Stimulated activated naive CD8-positive, alpha-beta T cell treated with anti-CD3 and anti-CD28 coated beads, Interleukin-15, Interleukin-2, amounts not matched to agents 100 ng/mL and 50 ng/mL, for 24 hours (primary cell): ENCODE data around the gene CDK5R1.
"Not testable (repeated sequence)": the region's sequence is repeated elsewhere in the genome, so short reads cannot be mapped to it uniquely, and the experiment has no call there.

Experiments used
- H3K27ac Mint-ChIP-seq: one replicate; pipeline ENCODE4 v1.8.0; 2021; ENCODE audit warnings: mild to moderate bottlenecking, mixed read lengths
- H3K27me3 Mint-ChIP-seq: one replicate; pipeline ENCODE4 v1.8.0; 2021; ENCODE audit warnings: mixed read lengths
- H3K36me3 Mint-ChIP-seq: one replicate; pipeline ENCODE4 v1.8.0; 2021; ENCODE audit warnings: low read depth, mixed read lengths
- H3K4me1 Mint-ChIP-seq: one replicate; pipeline ENCODE4 v1.8.0; 2021; ENCODE audit warnings: low read depth, mixed read lengths
- H3K4me3 Mint-ChIP-seq: one replicate; pipeline ENCODE4 v1.8.0; 2021; ENCODE audit warnings: mild to moderate bottlenecking, mixed read lengths
- H3K9me3 Mint-ChIP-seq: one replicate; pipeline ENCODE4 v1.8.0; 2021; ENCODE audit warnings: mixed read lengths

The CDK5R1 gene

DNA sequence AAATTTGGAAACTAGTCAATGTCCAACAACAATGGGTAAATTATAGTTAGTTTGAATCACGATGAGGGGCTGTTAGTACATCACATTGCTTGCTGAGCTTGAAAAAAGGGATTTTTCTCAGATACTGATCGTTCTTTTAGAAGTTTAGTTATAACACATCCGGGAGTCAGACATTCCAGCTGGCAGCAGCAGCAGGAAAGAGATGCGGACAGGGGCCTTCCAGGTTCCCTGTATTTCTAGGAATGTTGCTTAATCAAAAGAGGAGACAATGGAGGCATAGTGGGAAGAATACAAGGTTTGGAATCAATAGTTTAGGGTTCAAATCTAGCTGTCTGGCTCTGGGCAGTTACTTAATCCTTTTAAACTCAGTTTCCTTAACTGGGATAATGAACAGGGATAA, 27.8 kb downstream of the CDK5R1 start:
- Mint-ChIP-seq H3K4me3 (no peak overlapping the region), H3K27me3 (no peaks in the 10 kb centered on the region), H3K27ac (peak overlapping the region; percentile 41), H3K4me1 (peaks cover 75% of the 10 kb centered on the region), H3K36me3 (no peaks in the 10 kb centered on the region), H3K9me3 (no peaks in the 10 kb centered on the region)

DNA sequence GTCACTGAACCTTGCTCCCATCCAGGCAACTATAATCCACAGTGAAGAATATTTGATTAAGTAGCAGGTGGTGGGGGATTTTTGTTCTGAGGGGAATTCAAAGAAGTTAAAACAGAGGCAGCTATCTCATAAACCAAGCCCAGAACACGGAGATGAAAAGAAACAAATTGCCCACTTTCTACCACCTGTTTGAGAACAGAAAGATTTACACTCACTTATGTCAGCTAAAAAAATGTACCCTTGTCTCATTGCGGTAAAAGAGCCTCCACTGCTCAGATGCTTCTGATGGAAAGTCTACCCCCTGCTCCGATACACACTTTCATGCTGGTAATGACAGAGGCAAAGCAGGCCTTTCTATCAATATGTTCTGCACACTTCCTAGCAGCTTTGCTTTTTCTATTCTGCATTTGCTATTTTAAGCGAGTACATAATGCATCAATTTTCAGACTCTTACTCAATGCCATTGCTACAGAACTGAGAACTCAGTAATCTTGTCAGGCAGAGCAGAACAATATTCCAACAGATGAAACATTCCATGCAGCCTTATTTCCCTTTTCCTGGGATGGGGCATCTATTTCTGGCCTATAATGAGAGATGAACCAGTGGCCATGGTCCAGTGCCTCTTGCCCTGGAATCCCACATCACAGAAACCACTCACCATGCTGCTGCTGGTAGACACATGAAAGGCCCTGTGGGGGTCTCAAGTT, 29.0 kb downstream of the CDK5R1 start:
- Mint-ChIP-seq H3K27ac (peak overlapping the region; percentile 78), H3K27me3 (no peaks in the 10 kb centered on the region), H3K36me3 (no peaks in the 10 kb centered on the region), H3K4me3 (peak overlapping the region; percentile 41), H3K4me1 (peaks cover 80% of the 10 kb centered on the region), H3K9me3 (no peaks in the 10 kb centered on the region)

DNA sequence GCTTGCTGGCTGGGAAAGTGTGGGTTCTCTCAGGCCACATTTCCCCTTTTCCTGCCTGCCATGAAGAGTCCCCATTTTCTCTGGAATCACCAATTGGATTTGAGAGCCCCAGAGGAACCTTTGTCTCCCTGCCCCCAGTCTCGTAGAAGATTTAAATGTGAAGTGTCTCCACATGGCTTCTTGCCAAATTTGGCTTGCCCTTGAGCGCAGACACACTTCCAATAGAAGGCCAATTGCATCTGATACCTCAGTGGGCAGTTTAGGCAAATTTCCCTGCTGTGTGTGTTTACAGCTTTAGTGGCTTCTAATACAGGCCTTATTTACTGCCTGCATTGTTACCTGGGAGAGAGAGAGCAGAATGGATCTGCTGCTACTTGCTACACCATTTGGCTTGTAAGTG, 29.7 kb downstream of the CDK5R1 start:
- Mint-ChIP-seq H3K27ac (peak overlapping the region; percentile 81), H3K9me3 (no peaks in the 10 kb centered on the region), H3K36me3 (no peaks in the 10 kb centered on the region), H3K4me1 (peaks cover 80% of the 10 kb centered on the region), H3K27me3 (no peaks in the 10 kb centered on the region), H3K4me3 (peak overlapping the region; percentile 53)

DNA sequence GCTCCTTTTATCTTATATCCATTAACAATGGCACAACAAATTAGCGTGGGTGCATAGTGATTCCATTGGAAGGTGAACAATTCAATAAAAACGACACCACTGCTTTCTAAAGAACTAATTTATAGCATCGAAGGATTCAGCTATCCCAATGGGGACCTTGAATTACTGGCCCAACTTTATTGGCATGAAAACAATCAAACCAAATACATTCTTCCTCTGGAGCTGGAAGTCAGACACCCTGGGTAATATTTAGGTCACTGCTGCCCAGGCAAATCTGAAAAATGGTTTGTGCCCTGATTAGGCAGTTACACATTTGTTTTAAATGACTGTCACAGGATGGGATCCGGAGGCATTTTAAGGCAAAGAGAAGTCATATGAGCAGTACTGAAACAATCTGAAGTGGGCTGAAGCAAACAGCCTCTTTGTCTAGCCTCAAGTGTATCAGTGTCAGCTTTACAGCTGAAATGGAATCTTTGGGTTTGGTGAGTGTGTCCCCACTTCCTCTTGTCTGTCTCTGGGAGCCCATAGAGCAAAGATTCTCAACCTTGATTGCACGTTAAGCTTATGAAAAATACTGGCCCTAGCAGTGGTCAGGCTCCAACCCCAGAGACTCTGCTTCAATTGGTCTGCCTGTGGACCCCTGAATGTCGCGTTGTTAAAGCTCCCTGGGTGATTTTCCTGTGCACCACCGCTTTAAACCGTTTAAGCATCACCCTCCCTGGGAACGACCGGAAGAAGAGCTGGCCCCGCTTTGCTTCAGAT, 30.3 kb downstream of the CDK5R1 start:
- H3K9me3 Mint-ChIP-seq: peaks cover under 1% of the 10 kb centered on the region
- H3K27me3 Mint-ChIP-seq: no peaks in the 10 kb centered on the region
- peak overlapping the region; percentile 53 for H3K4me3 Mint-ChIP-seq
- H3K4me1 Mint-ChIP-seq: peaks cover 79% of the 10 kb centered on the region
- peak overlapping the region; percentile 81 for H3K27ac Mint-ChIP-seq
- H3K36me3 Mint-ChIP-seq: no peaks in the 10 kb centered on the region

DNA sequence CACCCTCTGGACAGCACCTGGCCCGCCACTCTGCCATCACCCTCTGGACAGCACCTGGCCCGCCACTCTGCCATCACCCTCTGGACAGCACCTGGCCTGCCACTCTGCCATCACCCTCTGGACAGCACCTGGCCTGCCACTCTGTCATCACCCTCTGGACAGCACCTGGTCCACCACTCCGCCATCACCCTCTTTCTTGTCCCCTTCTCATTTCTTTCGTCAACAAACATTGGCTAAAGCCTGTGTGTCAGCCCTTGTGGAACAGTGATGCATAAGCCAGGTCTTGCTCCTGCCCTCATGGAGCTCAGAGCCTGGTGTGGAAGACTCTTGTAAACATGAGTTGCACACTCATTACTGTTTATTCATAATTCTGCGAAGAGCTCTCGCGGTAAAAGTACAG, 31.2 kb downstream of the CDK5R1 start:
- H3K4me1 Mint-ChIP-seq: peaks cover 86% of the 10 kb centered on the region
- no peaks in the 10 kb centered on the region for H3K36me3 Mint-ChIP-seq
- peak overlapping the region; percentile 19 for H3K4me3 Mint-ChIP-seq
- H3K27me3 Mint-ChIP-seq: no peaks in the 10 kb centered on the region
- peak overlapping the region; percentile 50 for H3K27ac Mint-ChIP-seq
- H3K9me3 Mint-ChIP-seq: peaks cover 4% of the 10 kb centered on the region

DNA sequence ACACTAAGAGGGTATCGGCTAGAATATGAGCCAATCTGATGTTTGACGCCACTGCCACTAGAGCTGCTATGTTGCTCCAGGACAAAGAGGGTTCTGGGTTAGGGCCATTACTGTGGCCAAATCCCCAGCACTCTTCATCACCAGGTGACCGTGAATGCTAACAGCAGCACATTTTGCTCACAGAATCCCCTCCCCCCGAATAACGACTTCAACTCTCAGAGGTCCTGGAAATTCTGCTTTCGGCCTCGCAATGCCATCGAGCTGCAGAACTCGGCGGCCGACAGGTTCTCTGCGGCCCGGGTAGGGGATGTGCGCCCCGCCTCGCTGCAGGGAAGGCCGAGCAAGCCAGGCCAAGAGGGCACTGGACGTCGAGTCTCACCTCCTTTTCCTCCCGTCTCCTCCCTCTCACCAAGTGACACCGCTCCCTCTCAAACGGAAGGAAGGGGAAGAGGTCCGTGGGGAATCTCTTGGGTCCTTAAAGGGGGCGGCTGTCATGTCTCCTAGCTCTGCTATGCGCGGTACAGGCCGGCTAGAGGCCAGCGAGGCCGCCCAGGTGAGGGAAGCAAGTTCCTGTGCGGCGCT, 31.9 kb downstream of the CDK5R1 start:
- H3K36me3 Mint-ChIP-seq: no peaks in the 10 kb centered on the region
- peak overlapping the region; percentile 85 for H3K4me3 Mint-ChIP-seq
- H3K4me1 Mint-ChIP-seq: peaks cover 89% of the 10 kb centered on the region
- H3K27ac Mint-ChIP-seq: peak overlapping the region; percentile 68
- H3K27me3 Mint-ChIP-seq: no peaks in the 10 kb centered on the region
- H3K9me3 Mint-ChIP-seq: peaks cover 4% of the 10 kb centered on the region

DNA sequence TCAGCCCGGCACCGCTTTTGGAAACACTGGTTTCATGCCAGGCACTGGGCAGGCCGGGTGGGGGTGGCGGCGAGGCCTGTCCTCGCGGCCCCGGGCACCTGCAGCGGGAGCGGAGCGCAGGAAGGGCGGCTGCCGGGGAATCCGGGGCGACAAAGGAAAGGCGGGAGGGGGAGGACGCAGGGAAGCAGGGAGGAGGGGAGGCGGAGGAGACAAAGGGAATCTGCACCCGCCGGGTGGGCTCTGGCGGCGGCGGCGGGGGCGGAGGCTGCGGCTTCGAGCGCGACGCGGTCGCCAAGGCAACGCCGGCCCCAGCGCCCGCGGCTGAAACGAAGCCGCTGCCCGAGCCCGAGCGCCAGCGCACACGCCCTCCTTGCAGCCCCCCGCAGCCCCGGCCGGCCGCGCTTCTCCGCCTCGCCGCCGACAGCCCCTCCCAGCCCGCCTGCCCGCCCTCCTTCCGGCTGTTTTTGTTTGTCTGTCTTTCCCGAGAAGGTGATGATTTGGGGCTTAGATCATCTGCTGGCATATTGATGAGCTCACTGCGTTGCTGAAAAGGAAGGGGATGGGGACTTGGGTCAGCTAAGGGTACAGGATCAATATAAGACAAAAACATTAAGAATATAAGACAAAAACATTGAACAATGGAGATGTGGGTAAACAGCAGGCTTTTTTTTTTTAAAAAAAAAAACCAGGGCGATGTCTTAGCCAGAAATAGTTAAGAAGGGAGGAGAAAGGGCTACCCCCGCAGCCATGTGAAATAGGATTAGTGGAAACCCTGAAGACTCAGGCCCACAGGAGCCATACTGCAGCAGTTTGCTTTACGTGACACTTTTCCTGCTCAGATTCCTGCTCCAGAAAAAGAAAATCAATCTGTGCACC, 32.7 kb downstream of the CDK5R1 start:
- H3K27ac Mint-ChIP-seq: peak overlapping the region; percentile 94
- peaks cover 4% of the 10 kb centered on the region for H3K9me3 Mint-ChIP-seq
- H3K36me3 Mint-ChIP-seq: no peaks in the 10 kb centered on the region
- peaks cover 94% of the 10 kb centered on the region for H3K4me1 Mint-ChIP-seq
- no peaks in the 10 kb centered on the region for H3K27me3 Mint-ChIP-seq
- peak overlapping the region; percentile 85 for H3K4me3 Mint-ChIP-seq

DNA sequence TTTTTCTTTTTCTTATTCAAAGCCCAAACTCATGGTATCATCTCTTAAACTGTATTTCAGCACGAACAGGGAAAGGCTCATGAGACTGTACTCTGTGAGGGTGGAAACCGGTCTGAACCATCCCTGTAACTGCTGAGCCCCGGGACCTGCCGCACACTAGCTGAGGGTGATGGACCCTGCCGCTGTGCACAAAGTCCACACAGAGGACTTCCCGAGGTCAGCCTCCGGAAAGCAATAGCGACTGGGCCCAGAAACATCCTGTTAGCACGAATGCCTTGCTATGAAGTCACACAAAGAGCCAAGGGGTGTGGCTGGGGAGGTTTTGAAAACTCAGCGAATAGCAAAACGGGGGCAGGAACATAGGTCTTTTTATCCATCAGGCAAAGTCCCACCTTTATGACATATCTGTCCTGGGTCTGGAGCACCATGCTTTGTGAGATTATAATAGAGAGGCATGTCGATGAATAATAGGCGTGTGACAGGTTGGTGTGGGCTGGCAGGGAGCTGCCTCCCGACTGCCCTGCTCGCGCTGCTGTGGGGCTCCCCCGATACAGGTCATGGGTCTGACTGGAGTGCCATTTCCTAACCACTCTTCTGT, 33.4 kb downstream of the CDK5R1 start:
- Mint-ChIP-seq H3K4me3 (peak overlapping the region; percentile 85), H3K36me3 (no peaks in the 10 kb centered on the region), H3K27me3 (no peaks in the 10 kb centered on the region), H3K4me1 (peaks cover 94% of the 10 kb centered on the region), H3K9me3 (peaks cover 4% of the 10 kb centered on the region), H3K27ac (peak overlapping the region; percentile 94)

DNA sequence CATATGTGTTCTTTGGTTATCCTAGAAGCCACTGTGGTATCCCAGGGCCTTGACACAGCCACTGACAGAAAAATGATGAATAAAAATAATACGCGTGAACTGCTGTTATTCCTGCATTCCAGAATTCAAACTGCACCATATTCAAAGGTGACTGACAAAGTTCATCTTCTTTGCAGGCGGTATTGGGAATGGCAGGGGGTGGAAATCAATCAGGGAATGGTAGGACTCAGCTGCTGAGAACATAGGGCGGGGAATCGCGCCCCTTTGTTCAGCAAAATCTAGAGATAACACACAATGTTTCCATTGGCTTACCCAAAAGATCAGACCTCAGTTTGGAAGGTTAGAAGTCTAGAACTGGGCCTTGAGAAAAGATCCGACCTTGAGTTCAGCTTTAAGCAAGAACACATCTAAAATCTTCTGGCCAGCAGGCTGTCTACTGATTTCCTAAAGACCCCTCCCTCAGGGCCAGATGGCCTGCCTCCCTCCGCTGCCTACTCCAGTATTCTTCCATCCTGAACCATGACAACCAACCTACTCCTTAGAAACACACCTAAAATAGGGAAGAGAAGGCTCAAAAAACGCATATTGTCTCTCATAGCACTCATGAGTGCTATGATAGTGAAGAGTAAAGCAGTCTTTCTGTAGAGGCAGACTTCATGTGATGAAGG, 34.1 kb downstream of the CDK5R1 start:
- Mint-ChIP-seq H3K36me3 (no peaks in the 10 kb centered on the region), H3K4me1 (peaks cover 94% of the 10 kb centered on the region)

DNA sequence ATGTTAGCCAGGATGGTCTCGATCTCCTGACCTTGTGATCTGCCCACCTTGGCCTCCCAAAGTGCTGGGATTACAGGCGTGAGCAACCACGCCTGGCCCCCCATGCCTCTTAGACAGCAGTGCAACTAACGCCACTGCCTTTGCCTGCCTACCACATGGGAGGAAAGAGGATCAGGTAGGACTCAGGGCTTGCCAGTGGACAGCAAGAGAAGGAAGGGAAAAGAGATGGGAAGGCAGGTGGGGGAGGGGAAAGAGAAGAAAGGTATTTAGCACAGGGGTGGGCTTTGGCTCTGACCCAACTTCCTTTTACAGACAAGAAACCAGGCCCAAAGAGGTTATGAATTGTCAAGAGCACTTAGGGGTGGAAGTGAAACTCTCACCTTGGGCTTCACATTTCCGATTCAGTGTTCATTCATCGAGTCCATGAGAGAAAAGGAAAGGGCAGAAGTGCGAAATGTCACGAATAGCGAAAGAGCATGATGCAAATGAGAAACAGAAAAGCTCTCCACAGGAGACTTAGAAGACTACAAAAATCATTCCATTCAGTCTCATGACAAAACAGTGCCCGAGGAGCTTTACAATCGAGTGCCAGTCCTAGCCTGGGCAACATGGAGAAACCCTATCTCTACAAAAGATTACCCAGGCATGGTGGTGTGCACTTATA, 36.4 kb downstream of the CDK5R1 start:
- H3K4me3 Mint-ChIP-seq: peak overlapping the region; percentile 73
- peak overlapping the region; percentile 98 for H3K27ac Mint-ChIP-seq

More for the DNA sequence above, 34.1 kb downstream of the CDK5R1 start:
- H3K27me3 Mint-ChIP-seq: no peaks in the 10 kb centered on the region
- H3K9me3 Mint-ChIP-seq: peaks cover 4% of the 10 kb centered on the region
- H3K27ac Mint-ChIP-seq: peak overlapping the region; percentile 94
- H3K4me3 Mint-ChIP-seq: peak overlapping the region; percentile 12

DNA sequence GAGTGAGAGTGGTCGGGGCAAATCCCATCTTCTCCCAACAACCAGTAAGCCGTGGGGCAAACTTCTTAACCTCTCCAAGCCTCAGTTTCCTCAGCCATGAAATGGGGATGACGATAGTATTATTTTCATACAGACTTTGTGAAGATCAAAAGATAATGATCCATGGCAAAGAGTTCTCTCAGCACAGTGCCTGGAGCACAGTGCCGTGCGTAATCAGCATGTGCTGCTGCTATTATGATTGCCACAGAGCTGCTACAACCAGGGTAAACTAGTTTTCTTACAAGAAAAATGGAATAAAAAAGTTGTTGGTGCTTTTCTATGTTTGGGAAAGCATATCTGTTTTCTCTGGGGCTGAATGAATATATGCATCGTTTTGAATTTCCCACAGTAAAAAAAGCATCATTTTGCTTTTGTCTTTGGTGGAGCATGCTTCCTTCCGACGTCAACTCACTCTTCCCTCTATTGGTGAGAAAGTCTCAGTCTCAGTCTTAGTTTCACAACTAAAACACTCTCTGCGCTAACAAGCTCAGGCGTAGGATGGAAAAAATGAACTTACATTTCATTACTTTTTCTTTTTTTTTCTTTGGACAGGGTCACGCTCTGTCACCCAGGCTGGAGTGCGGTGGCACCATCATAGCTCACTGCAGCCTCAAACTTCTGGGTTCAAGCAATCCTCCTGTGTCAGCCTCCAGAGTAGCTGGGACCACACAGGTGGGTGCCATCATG, 37.2 kb downstream of the CDK5R1 start:
- Mint-ChIP-seq H3K9me3 (peaks cover 4% of the 10 kb centered on the region), H3K4me1 (peaks cover 78% of the 10 kb centered on the region), H3K36me3 (no peaks in the 10 kb centered on the region), H3K4me3 (peak overlapping the region; percentile 73), H3K27ac (peak overlapping the region; percentile 98), H3K27me3 (no peaks in the 10 kb centered on the region)

More for the DNA sequence above, 36.4 kb downstream of the CDK5R1 start:
- Mint-ChIP-seq H3K27me3 (no peaks in the 10 kb centered on the region), H3K4me1 (peaks cover 78% of the 10 kb centered on the region), H3K36me3 (no peaks in the 10 kb centered on the region), H3K9me3 (peaks cover 4% of the 10 kb centered on the region)

DNA sequence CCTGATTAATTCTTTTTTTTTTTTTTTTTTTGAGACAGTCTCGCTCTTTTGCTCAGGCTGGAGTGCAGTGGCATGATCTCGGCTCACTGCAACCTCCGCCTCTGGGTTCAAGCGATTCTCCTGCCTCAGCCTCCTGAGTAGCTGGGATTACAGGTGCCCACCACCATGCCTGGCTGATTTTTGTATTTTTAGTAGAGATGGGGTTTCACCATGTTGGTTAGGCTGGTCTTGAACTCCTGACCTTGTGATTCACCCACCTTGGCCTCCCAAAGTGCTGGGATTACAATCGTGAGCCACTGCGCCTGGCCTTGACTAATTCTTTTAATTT, 37.7 kb downstream of the CDK5R1 start:
- not testable (repeated sequence) for H3K27me3 Mint-ChIP-seq, H3K36me3 Mint-ChIP-seq, H3K9me3 Mint-ChIP-seq
- peak overlapping the region; percentile 73 for H3K4me3 Mint-ChIP-seq
- peaks cover 77% of the 10 kb centered on the region for H3K4me1 Mint-ChIP-seq
- H3K27ac Mint-ChIP-seq: peak overlapping the region; percentile 98

DNA sequence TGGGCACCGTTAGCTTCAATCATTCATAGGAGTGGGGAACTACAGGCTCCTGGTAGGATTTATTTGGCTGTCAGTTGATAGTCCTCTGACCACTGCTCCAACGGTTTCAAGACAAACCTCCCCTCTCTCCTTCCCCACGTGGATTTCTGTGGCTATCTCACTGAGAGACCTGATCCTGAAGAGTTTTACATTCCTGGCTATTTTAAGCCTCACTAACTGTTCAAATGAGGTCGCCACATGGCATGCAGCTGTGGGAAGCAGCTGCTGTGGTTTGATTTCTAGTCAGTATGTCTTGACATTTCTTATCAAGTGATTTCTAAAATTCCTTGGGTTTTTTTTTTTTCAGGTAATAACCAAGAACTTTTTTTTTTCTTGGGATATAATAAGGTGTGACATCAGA, 38.3 kb downstream of the CDK5R1 start:
- no peaks in the 10 kb centered on the region for H3K27me3 Mint-ChIP-seq
- H3K4me3 Mint-ChIP-seq: no peak overlapping the region
- peaks cover 71% of the 10 kb centered on the region for H3K4me1 Mint-ChIP-seq
- no peaks in the 10 kb centered on the region for H3K36me3 Mint-ChIP-seq
- peaks cover 4% of the 10 kb centered on the region for H3K9me3 Mint-ChIP-seq
- H3K27ac Mint-ChIP-seq: peak overlapping the region; percentile 98
